Measurements from ENCODE around the gene NRARP. TPM values are rescaled to one million over a fixed set of nuclear protein-coding genes. Genes with fewer than 3 reads are reported as not detected.

NRARP gene
- total RNA-seq, 1 experiment from 2014 or later: 22.2 TPM

DNA sequence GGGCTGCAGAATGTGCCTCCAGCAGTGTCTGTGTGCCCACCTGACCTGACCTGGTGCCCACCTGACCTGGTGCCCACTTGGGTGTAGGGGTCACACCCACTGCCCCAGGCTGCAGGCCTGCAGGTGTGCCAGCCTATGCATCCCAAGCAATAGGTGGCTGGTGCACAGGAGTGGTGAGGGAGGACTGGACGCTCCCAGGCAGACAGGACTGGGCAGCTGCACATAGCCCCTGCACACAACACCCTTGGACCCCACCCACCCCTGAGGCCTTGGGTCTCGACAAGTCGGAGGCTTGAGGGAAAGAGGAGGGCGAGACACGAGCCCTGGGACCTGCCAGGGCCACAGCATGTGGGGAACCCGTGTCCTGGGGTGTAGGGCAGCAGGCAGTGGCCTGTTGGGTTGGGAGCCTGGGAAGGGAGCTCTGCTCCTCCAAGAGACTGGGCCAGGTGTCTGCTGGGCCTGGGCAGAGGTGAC lies 10.8 kb upstream of the NRARP start:
- Histone ChIP-seq H4K20me1 (ENCODE audit: insufficient read depth) (no peaks in the 10 kb centered on the region), H3K9me2 (ENCODE audit: insufficient read depth) (no peaks in the 10 kb centered on the region), H3K4me2 (ENCODE audit: low read length) (peak overlapping the region; percentile 27; the same call in 1 of the 2 replicates), H3K27me3 (ENCODE audit: insufficient read depth, low read length) (no peaks in the 10 kb centered on the region), H3K9me3 (ENCODE audit: control insufficient read depth in 1 of 2, insufficient read depth in 1 of 2, low read depth in 1 of 2, low read length in 2 of 2) (no peaks in the 10 kb centered on the region), H3K27ac (ENCODE audit: low read depth, low read length) (no peak overlapping the region), H3K9ac (ENCODE audit: low read length) (no peak overlapping the region), H3K36me3 (ENCODE audit: control insufficient read depth in 1 of 2, insufficient read depth in 2 of 2, low read length in 2 of 2) (no peaks in the 10 kb centered on the region), H3K4me1 (ENCODE audit: control insufficient read depth in 1 of 2, insufficient read depth in 2 of 2, low read length in 2 of 2) (peaks cover 34 to 57% of the 10 kb centered on the region in 2 experiments), H3K79me2 (ENCODE audit: insufficient read depth, low read length) (no peaks in the 10 kb centered on the region), H2AFZ (ENCODE audit: low read depth, low read length, poor library complexity, severe bottlenecking) (no peak overlapping the region), H3K4me3 (replicated peaks in 1 of 2; ENCODE audit: low read depth in 1 of 2, low read length in 2 of 2) (no peak overlapping the region)
- ChIA-PET POLR2A (interaction anchor here (3.8 kb wide), 1 partner anchor 11 kb away, joined by 24 read pairs; the partner anchor contains the start of gene NRARP), CTCF (interaction anchor here (2.2 kb wide), 1 partner anchor 11 kb away, joined by 5 read pairs; the partner anchor contains the start of gene NRARP), RAD21 (ENCODE audit: low non-redundant PET in 1 of 2, low total read pairs in 2 of 2, uncharacterized antibody in 2 of 2, unreplicated experiment in 2 of 2) (no interaction called here)
- ATAC-seq (no peak), DNase-seq (ENCODE audit: low read depth, low spot score) (no peak)
- TF ChIP-seq ZBTB33 (IDR thresholded peaks at IDR 0.05; ENCODE audit: extremely low read depth, insufficient replicate concordance, low read length): no peak
- intact Hi-C loops (cut with micrococcal nuclease): no loop called here
- no TSS peak for BruUV-seq (replicated peaks)

DNA sequence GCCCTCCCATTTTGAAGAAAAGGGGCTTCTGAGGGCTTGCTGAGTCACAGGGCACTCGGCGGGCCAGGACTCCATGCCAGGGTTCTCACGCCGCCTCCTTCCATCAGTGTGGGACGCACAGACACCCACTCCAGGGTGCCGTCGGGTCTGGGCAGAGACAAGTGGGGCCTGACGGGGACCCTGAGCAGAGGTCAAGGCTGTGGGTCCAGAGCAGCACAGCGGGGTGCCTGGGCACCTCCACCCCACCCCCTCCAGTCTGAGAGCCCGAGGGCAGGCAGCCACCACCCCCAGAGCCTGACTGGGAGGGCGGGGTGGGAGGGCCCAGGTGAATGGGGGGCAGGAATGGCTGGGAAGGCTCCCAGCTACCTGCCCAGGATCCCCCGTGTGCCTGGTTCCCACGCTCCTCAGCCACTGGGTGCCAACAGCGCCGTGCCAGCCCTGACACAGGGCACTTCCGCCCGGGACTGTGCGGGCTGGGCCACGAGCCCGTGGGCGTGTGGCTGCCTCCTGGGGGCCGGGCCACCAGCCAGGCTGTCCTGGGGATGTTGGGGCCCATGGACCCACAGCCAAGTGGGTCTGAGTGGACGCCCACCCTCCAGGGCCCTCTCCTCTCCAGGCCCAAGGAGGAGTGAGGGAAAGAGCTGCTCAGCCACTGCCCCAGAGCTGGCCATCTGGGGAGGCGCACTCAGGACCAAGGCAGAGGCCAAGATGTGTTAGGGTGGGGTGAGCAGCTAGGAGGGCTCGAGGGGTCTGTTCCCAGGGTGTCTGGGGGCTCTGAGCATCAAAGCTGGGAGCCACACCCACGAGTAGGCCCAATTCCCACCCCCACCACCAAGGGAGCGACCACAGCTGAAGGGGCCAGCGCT lies 10.1 kb upstream of the NRARP start:
- no peaks in the 10 kb centered on the region for H4K20me1 ChIP-seq (ENCODE audit: insufficient read depth)
- H3K79me2 ChIP-seq (ENCODE audit: insufficient read depth, low read length): no peaks in the 10 kb centered on the region
- H3K27ac ChIP-seq (ENCODE audit: low read depth, low read length): peak overlapping the region; percentile 83
- H3K4me3 ChIP-seq (replicated peaks in 1 of 2; ENCODE audit: low read depth in 1 of 2, low read length in 2 of 2): peak overlapping the region in 1 of 2 experiments; percentile 24; a peak in 1 of 4 replicates
- H3K4me2 ChIP-seq (ENCODE audit: low read length): peak overlapping the region; percentile 76
- ChIA-PET CTCF (interaction anchor here (2.2 kb wide), 1 partner anchor 11 kb away, joined by 9 read pairs; the partner anchor contains the start of gene NRARP), POLR2A (interaction anchor here (3.8 kb wide), 1 partner anchor 10 kb away, joined by 24 read pairs; the partner anchor contains the start of gene NRARP), RAD21 (ENCODE audit: low non-redundant PET in 1 of 2, low total read pairs in 2 of 2, uncharacterized antibody in 2 of 2, unreplicated experiment in 2 of 2) (no interaction called here)
- intact Hi-C loops (cut with micrococcal nuclease): no loop called here
- peak overlapping the region; percentile 64 for H3K9ac ChIP-seq (ENCODE audit: low read length)
- H3K9me2 ChIP-seq (ENCODE audit: insufficient read depth): no peaks in the 10 kb centered on the region
- ATAC-seq (no peak), DNase-seq (ENCODE audit: low read depth, low spot score) (no peak)
- peaks cover 34 to 57% of the 10 kb centered on the region in 2 experiments for H3K4me1 ChIP-seq (ENCODE audit: control insufficient read depth in 1 of 2, insufficient read depth in 2 of 2, low read length in 2 of 2)
- no peaks in the 10 kb centered on the region for H3K36me3 ChIP-seq (ENCODE audit: control insufficient read depth in 1 of 2, insufficient read depth in 2 of 2, low read length in 2 of 2)
- H3K9me3 ChIP-seq (ENCODE audit: control insufficient read depth in 1 of 2, insufficient read depth in 1 of 2, low read depth in 1 of 2, low read length in 2 of 2): no peaks in the 10 kb centered on the region
- no peaks in the 10 kb centered on the region for H3K27me3 ChIP-seq (ENCODE audit: insufficient read depth, low read length)
- TF ChIP-seq POLR2AphosphoS5 (IDR thresholded peaks at IDR 0.05; ENCODE audit: low read depth, low read length): no peak
- no peak for TF ChIP-seq POLR2A (IDR thresholded peaks at IDR 0.05; ENCODE audit: borderline replicate concordance, extremely low read depth, insufficient read depth, insufficient read length)
- no peak for TF ChIP-seq SP1 (IDR thresholded peaks at IDR 0.05; ENCODE audit: low read depth)
- TF ChIP-seq JUND (IDR thresholded peaks at IDR 0.05): no peak
- TF ChIP-seq RAD21 (IDR thresholded peaks at IDR 0.05; ENCODE audit: low read depth): no peak
- TF ChIP-seq SRF (IDR thresholded peaks at IDR 0.05; ENCODE audit: low read depth): no peak
- TF ChIP-seq EZH2 (IDR thresholded peaks at IDR 0.05): no peak
- TF ChIP-seq, protein P1, sequence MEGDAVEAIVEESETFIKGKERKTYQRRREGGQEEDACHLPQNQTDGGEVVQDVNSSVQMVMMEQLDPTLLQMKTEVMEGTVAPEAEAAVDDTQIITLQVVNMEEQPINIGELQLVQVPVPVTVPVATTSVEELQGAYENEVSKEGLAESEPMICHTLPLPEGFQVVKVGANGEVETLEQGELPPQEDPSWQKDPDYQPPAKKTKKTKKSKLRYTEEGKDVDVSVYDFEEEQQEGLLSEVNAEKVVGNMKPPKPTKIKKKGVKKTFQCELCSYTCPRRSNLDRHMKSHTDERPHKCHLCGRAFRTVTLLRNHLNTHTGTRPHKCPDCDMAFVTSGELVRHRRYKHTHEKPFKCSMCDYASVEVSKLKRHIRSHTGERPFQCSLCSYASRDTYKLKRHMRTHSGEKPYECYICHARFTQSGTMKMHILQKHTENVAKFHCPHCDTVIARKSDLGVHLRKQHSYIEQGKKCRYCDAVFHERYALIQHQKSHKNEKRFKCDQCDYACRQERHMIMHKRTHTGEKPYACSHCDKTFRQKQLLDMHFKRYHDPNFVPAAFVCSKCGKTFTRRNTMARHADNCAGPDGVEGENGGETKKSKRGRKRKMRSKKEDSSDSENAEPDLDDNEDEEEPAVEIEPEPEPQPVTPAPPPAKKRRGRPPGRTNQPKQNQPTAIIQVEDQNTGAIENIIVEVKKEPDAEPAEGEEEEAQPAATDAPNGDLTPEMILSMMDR (IDR thresholded peaks at IDR 0.05 in 2 of 3, conservative IDR thresholded peaks at IDR 0.05 in 1 of 3; ENCODE audit: borderline replicate concordance in 1 of 3, insufficient read depth in 1 of 3, low read depth in 2 of 3, low read length in 2 of 3): no peak
- no TSS peak for BruUV-seq (replicated peaks)
- H2AFZ ChIP-seq (ENCODE audit: low read depth, low read length, poor library complexity, severe bottlenecking): no peak overlapping the region
